HG03571 (cell line): ENCODE data around the gene GRM4.
"Not testable (repeated sequence)": the region's sequence is repeated elsewhere in the genome, so short reads cannot be mapped to it uniquely, and the experiment has no call there.

Experiments
- ATAC-seq: cut with Tn5 transposase; IDR thresholded peaks from one replicate; pipeline ENCODE4 v1.9.1; 2021; ENCODE audit not compliant: unreplicated experiment

GRM4 gene

DNA sequence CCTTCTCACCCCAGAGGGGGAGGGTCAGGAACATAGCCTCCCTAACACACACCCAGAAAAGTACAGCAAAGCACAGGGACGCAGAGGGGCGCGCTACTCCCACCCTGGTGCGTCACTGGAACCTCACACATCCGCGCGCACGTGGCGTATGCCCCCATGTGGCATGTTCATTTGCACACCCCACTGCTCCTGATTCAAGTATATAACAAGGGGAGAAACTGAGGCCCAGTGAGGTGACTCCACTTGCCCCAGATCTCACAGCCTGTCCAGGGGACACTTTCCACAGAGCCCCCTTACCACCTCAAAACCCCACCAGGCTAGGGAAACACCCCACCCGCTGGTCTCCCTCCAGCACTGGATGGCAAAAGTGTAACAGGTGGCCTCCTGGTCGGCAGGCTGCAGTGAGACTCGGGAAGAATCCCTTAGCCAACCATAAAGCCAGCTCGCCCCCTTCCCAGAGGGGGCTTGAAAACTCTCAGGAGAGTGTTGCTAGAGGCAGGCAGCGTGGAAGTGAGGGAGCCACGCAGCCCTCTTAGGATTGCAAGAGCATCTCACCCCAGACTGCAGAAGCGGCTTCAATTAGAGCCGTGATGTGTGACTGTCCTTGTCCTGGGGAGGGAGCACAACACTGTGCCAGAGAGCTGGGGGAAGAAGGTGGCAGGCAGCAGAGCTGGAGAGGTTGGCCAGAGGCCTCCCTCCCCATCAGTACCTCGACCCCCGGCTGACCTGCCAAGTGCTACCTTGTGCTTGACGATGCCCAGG, at the start of gene GRM4:
GRM4 (minus strand) TSS at position 67 of the 762 bp plus-strand sequence. CDS start 12,591 bp downstream, outside the sequence.
- no peak for ATAC-seq

DNA sequence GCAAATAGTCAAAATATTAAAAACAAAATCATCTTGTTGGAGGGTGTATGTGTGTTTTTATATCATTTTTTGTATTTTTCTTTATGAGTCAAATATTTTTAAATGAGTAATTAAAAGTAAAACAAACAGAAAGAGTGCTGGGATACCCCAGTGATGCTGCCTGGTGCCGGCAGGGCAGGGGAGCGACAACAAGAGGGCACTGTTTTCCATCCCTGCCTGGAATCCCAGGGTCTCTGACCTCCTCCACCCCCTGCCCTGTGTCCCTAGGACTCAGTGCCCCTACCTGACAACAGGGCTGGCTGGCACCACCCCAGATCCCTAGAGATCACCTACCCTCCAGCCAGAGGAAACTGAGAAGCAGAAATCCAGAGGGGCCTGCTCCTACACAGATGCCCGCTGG, 48.9 kb upstream of the GRM4 start:
- no peak for ATAC-seq

GRCh38 chr6:34190504-34191122, 44.7 kb upstream of the GRM4 start:
- ATAC-seq = no peak

GRCh38 chr6:34189806-34190503, 44.1 kb upstream of the GRM4 start:
- no peak for ATAC-seq

DNA sequence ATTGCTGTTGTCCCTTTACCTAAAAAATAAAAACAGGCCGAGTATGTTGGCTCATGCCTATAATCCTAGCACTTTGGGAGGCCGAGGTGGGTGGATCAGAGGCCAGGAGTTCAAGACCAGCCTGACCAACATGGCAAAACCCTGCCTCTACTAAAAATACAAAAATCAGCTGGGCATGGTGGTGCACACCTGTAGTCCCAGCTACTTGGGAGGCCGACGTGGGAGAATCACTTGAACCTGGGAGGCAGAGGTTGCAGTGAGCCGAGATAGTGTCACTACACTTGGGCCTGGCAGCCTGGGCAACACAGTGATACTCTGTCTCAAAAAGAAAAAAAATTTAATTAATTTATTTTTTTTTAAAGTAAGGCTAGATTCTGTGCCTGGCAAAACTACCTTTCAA, 38.8 kb upstream of the GRM4 start:
- ATAC-seq = not testable (repeated sequence)

DNA sequence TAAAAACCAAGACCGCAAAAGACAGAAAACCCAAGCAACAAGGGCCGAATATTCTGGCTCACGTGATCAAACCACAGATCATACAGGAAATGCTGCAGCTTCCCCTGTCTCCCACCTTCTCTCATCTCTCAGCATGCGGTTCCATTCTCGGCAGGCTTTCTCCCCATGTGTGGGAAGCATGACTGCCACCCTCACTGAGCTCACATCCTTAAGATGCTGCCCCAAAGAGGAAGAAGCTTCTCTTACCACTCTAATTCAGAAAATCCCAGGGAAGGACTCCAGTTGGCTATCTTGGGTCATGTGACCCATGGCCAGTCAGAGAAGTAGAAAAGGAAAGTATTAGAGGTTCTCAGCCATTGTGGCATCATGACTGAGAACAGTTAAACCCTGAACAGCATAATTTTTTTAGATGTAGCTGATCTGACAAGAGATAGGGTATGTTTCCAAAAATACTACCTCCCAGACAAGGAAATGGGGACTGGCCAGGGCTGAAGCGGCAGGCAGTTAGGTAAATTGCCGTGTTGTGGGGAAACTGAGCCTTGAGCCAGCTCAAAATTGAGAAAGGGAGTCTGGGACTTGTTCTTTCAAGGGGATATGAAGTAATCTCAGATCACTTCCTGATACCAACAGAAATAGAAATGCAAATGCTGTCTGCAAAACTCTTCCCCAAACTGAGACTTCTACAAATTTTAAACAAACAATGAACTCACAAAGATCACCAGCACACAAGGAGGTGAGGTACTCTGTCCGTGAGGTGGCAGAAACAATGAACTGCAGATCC, 37.1 kb upstream of the GRM4 start:
- no peak for ATAC-seq

DNA sequence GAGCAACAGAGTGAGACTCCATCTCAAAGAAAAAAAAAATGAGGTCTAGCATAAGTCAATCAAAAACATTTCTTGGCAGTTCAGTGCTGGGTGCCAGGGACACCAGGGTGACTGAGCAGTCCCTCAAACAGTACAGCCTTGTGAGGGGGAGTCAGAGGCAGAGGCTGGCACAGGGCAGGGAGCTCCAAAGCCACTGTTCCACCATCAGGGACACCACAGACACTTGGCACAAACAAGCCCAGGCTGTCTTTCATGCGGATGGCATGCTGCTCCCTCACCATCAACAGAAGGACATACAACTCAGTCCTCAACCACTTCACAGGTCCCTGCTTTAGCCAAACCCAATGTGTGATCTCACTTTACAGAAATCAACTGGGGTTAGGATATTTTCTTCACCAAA, 36.0 kb upstream of the GRM4 start:
- no peak for ATAC-seq

DNA sequence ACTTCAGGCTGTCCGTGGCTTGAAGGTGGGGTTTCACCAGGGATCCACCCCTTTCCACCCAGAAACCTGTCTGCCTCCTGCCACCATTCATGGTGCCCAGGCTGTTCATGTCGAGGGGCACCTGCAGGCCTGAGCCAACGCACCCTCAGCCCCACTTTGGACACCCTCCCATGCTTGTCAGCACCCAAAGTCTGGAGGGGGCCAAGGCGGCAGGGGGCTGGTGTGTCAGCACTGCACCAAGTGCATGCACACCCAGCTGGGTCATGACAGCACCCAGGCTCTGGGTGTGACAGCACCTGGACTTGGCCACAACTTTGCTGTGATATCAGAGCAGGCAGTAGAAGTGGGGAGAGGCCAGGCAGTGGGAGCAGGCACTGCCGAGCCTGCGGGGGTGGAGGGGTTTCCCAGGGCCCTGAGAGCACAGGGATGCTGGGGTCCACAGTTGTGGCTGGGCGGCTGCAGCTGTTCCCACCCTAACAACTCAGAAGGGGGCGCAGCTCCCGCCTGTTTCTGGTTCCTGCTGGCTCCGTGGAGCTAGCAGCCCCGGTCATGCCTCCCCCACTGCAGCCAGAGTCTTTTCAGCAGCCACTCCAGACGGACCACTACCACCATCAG, 33.3 kb upstream of the GRM4 start:
- ATAC-seq = no peak

- ATAC-seq = no peak
Observed at GRCh38 chr6:34178357-34179105, 32.6 kb upstream of the GRM4 start.

- no peak for ATAC-seq
Observed at GRCh38 chr6:34177181-34177591, 31.3 kb upstream of the GRM4 start.

- ATAC-seq = no peak
Observed at GRCh38 chr6:34176261-34177031, 30.6 kb upstream of the GRM4 start.

- ATAC-seq = no peak
Observed at GRCh38 chr6:34174846-34175399, 29.0 kb upstream of the GRM4 start.

DNA sequence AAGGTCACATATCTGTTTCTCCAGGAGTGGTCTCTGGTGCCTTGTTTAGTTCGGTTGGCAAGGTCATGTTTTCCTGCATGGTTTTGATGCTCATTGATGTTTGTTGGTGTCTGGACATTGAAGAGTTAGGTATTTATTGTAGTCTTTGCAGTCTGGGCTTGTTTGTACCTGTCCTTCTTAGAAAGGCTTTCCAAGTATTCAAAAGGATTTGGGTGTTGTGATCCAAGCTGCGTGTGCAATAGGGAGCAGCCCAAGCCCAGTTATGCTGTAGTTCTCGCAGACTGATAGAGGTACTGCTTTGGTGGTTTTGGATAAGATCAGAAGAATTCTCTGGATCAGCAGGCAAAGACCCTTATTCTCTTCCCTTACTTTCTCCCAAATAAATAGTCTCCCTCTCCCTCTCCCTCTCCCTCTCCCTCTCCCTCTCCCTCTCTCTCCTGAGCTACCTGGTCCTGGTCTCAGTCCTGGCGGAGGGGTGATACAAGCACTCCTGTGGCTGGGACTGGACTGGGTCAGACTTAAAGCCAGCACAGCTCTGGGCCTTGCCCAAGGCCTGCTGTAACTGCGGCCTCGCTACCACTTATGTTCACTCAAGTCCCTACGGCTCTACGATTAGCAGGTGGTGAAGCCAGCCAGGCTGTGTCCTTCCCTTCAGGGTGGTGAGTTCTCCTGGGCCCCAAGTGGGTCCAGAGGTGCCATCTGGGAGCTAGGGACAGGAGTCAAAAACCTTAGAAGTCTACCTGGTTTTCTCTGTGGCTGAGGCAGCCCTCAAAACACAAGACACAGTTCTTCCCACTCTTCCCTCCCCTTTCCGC, 27.3 kb upstream of the GRM4 start:
- ATAC-seq = no peak

DNA sequence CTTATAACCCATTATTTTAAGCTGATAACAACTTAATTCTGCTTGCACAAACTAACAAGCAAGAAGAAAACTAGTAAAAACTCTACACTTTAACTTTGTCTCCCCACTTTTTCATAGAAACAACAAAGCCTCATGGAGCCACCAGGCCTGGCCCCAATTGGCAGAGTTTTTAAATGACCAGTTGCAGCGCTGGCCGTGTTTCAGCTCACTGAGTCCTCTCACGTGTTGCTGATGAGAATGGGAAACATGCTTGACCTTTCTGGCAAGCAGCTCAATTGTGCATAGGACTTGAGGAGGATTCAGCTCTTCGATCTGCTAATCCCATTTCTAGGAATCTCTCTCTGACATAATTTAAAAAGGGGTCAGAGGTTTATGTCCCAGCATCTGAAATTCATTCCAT, 24.5 kb upstream of the GRM4 start:
- ATAC-seq = no peak

GRCh38 chr6:34169897-34170296, 24.0 kb upstream of the GRM4 start:
- no peak for ATAC-seq

DNA sequence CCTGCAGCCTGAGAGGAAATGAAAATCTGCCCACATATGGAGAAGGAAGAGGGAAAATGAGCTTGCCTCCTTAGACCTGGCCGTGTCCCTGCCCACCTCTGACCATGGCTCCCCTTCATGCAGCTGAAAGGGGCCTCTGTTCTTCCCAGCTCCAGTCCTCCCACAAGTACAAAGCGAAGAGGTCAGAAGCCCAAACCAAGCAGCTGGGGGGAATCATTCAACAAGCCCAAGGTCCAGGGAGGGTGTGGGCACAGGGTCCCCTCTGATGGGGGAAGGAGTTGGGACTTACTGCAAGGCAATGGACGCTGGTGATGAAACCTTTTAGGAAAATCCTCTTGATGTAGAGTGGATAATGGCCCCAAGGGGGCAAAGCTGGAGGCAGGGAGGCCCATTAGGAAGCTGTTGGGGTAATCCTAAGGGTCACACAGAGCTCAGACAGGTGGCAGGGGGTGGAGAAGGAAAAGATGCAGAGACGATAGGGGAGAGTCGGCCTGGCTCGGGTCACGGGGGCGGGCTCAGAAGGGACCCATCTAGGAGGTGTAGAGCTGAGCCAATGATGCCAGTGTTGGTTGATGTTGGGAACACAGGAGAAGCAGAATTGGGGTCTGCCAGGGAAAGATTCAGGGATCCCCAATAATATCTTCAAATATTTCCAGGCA, 16.1 kb upstream of the GRM4 start:
- no peak for ATAC-seq

- ATAC-seq = no peak
Observed at GRCh38 chr6:34159844-34160243, 14.0 kb upstream of the GRM4 start.

- no peak for ATAC-seq
Observed at GRCh38 chr6:34158876-34159275, 13.0 kb upstream of the GRM4 start.
